Trophoblast cell (in vitro differentiated cells and primary cell): ENCODE results near the gene UBE2E1.

Source experiments
- DNase-seq, 2 donors: peaks; one replicate each; pipeline ENCODE4 v3.0.0-alpha.2; 2016
- H2AFZ ChIP-seq: 2 replicates; pipeline ENCODE4 v1.6.1; 2013; ENCODE audit warnings: low read length, moderate library complexity, mild to moderate bottlenecking; ENCODE audit not compliant: insufficient read depth, poor library complexity
- H2AK5ac ChIP-seq: 2 replicates; pipeline ENCODE4 v1.6.1; 2013; ENCODE audit warnings: mild to moderate bottlenecking, low read length
- H2BK120ac ChIP-seq: 2 replicates; pipeline ENCODE4 v1.6.1; 2013; ENCODE audit warnings: low read length, mild to moderate bottlenecking, moderate library complexity; ENCODE audit not compliant: insufficient read depth, poor library complexity
- H2BK12ac ChIP-seq: 2 replicates; pipeline ENCODE4 v1.6.1; 2013; ENCODE audit warnings: mild to moderate bottlenecking, low read length, moderate library complexity
- H2BK5ac ChIP-seq: 2 replicates; pipeline ENCODE4 v1.6.1; 2013; ENCODE audit warnings: low read length, low read depth, moderate library complexity, mild to moderate bottlenecking; ENCODE audit not compliant: poor library complexity
- H3K14ac ChIP-seq: 2 replicates; pipeline ENCODE4 v1.6.1; 2013; ENCODE audit warnings: mild to moderate bottlenecking, low read length
- H3K18ac ChIP-seq: 2 replicates; pipeline ENCODE4 v1.6.1; 2013; ENCODE audit warnings: mild to moderate bottlenecking, low read length
- H3K23ac ChIP-seq: 2 replicates; pipeline ENCODE4 v1.6.1; 2013; ENCODE audit warnings: low read length
- H3K27ac ChIP-seq: 2 replicates; pipeline ENCODE4 v1.5.1; 2013; ENCODE audit warnings: low read depth, mild to moderate bottlenecking, inconsistent platforms, low read length, moderate library complexity
- H3K27me3 ChIP-seq: 2 replicates; pipeline ENCODE4 v1.6.1; 2013; ENCODE audit warnings: inconsistent platforms, mild to moderate bottlenecking, low read length, moderate library complexity; ENCODE audit not compliant: insufficient read depth
- H3K36me3 ChIP-seq, 2 experiments: 1 replicate in 1 of 2; 2 replicates in 1 of 2; pipeline ENCODE4 v1.6.1; 2013; ENCODE audit warnings: low read length in 2 of 2, mild to moderate bottlenecking in 2 of 2, moderate library complexity in 1 of 2; ENCODE audit not compliant: insufficient read depth in 2 of 2, control insufficient read depth in 1 of 2
- H3K4ac ChIP-seq: 2 replicates; pipeline ENCODE4 v1.6.1; 2013; ENCODE audit warnings: low read depth, mild to moderate bottlenecking, low read length, moderate library complexity
- H3K4me1 ChIP-seq, 2 experiments: 1 replicate in 1 of 2; 2 replicates in 1 of 2; pipeline ENCODE4 v1.6.1; 2013; ENCODE audit warnings: low read length in 2 of 2, mild to moderate bottlenecking in 2 of 2, moderate library complexity in 1 of 2; ENCODE audit not compliant: insufficient read depth in 2 of 2, control insufficient read depth in 1 of 2
- H3K4me2 ChIP-seq: 2 replicates; pipeline ENCODE4 v1.6.1; 2013; ENCODE audit warnings: inconsistent platforms, mild to moderate bottlenecking, low read length, moderate library complexity
- H3K4me3 ChIP-seq: 2 replicates; pipeline ENCODE4 v1.5.1; 2013; ENCODE audit warnings: mild to moderate bottlenecking, low read depth, low read length, inconsistent platforms
- H3K79me1 ChIP-seq: one replicate; pipeline ENCODE4 v1.6.1; 2013; ENCODE audit warnings: low read length
- H3K79me2 ChIP-seq: 2 replicates; pipeline ENCODE4 v1.6.1; 2013; ENCODE audit warnings: low read length, mild to moderate bottlenecking; ENCODE audit not compliant: control insufficient read depth, insufficient read depth, poor library complexity
- H3K9ac ChIP-seq: 2 replicates; pipeline ENCODE4 v1.6.1; 2013; ENCODE audit warnings: mild to moderate bottlenecking, low read length
- H3K9me3 ChIP-seq: 2 replicates; pipeline ENCODE4 v1.6.1; 2013; ENCODE audit warnings: low read depth, mild to moderate bottlenecking, control low read depth, inconsistent platforms, low read length; ENCODE audit not compliant: insufficient read depth
- H4K12ac ChIP-seq: 2 replicates; pipeline ENCODE4 v1.6.1; 2013; ENCODE audit warnings: low read depth, mild to moderate bottlenecking, low read length, moderate library complexity
- H4K8ac ChIP-seq: 2 replicates; pipeline ENCODE4 v1.6.1; 2013; ENCODE audit warnings: low read depth, mild to moderate bottlenecking, low read length, moderate library complexity
- H4K91ac ChIP-seq: one replicate; pipeline ENCODE4 v1.6.1; 2013; ENCODE audit warnings: low read depth, mild to moderate bottlenecking, low read length, moderate library complexity
- WGBS: extraction: QIAGEN DNeasy Blood & Tissue Kit; methylation state at CpG from one replicate; pipeline ENCODE4 v1.1.7; 2013; ENCODE audit warnings: missing lambda C conversion rate; ENCODE audit not compliant: insufficient read length, insufficient coverage; ENCODE audit errors: extremely low coverage; 5-methylcytosine and 5-hydroxymethylcytosine counted together

UBE2E1 gene

DNA sequence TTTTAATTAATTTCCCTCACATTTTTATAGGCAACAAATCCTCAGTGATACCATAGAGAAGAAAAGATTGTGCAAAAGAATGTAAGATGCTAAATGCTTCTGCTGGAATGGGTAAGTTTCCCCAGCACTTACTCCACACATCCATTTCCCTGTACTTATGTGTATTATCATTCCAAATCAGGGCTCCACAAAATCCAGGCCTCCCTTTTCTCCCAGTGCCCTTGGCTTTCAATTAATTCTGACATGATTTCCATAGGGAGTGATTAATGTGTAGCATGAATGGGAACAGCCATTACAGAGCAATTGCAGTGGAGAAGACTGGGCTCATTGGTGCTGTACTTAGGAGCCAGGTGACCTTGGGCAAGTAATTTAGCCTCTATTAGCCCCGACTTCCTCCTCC lies 41.3 kb upstream of the UBE2E1 start:
- Histone ChIP-seq H2BK12ac (no peak overlapping the region), H3K27ac (no peak overlapping the region), H3K9ac (no peak overlapping the region), H2BK5ac (no peak overlapping the region), H3K18ac (no peak overlapping the region), H3K4me3 (no peak overlapping the region), H2AK5ac (no peak overlapping the region), H3K23ac (no peak overlapping the region), H3K4me1 (no peaks in the 10 kb centered on the region), H2BK120ac (no peak overlapping the region), H4K91ac (no peak overlapping the region), H4K12ac (no peak overlapping the region), H3K9me3 (no peaks in the 10 kb centered on the region), H3K4ac (no peak overlapping the region), H3K14ac (no peak overlapping the region), H3K36me3 (no peaks in the 10 kb centered on the region), H3K79me1 (no peaks in the 10 kb centered on the region), H4K8ac (no peak overlapping the region), H2AFZ (no peak overlapping the region), H3K4me2 (no peak overlapping the region), H3K27me3 (no peaks in the 10 kb centered on the region), H3K79me2 (no peaks in the 10 kb centered on the region)
- no peak for DNase-seq
- no CpG with 5 or more reads among the region's 1 CpG for WGBS

DNA sequence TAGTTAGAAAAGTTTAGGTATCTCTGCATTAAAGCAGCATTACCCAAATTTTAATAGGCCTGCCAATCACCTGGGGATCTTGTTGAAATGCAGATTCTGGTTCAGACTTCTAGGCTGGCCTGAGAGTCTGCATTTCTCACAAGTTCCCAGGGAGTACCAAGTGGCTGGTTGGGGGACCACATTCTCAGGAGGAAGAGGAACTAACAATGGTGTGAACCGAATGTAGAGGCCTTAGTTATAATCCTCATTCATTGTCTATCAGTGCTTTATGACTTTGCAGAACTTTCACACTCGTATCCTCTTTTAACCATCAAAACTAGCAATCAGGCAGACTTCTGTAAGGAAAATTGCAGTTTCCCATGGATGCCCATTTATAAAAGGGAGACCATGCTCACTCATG lies 38.2 kb upstream of the UBE2E1 start:
- no peak overlapping the region for H3K4me2 ChIP-seq
- H3K23ac ChIP-seq: no peak overlapping the region
- no peak overlapping the region for H3K4ac ChIP-seq
- no peak overlapping the region for H4K8ac ChIP-seq
- no peak overlapping the region for H4K12ac ChIP-seq
- no peaks in the 10 kb centered on the region for H3K36me3 ChIP-seq
- no peak overlapping the region for H2BK120ac ChIP-seq
- no peak overlapping the region for H3K27ac ChIP-seq
- H3K4me1 ChIP-seq: no peaks in the 10 kb centered on the region
- H2AFZ ChIP-seq: no peak overlapping the region
- H3K79me2 ChIP-seq: no peaks in the 10 kb centered on the region
- no peak for DNase-seq
- H4K91ac ChIP-seq: no peak overlapping the region
- H2BK5ac ChIP-seq: no peak overlapping the region
- H3K27me3 ChIP-seq: no peaks in the 10 kb centered on the region
- no peak overlapping the region for H3K14ac ChIP-seq
- no peaks in the 10 kb centered on the region for H3K9me3 ChIP-seq
- no peak overlapping the region for H2AK5ac ChIP-seq
- no peak overlapping the region for H2BK12ac ChIP-seq
- WGBS: no CpG with 5 or more reads among the region's 2 CpGs
- no peak overlapping the region for H3K4me3 ChIP-seq
- no peaks in the 10 kb centered on the region for H3K79me1 ChIP-seq
- no peak overlapping the region for H3K18ac ChIP-seq
- no peak overlapping the region for H3K9ac ChIP-seq

DNA sequence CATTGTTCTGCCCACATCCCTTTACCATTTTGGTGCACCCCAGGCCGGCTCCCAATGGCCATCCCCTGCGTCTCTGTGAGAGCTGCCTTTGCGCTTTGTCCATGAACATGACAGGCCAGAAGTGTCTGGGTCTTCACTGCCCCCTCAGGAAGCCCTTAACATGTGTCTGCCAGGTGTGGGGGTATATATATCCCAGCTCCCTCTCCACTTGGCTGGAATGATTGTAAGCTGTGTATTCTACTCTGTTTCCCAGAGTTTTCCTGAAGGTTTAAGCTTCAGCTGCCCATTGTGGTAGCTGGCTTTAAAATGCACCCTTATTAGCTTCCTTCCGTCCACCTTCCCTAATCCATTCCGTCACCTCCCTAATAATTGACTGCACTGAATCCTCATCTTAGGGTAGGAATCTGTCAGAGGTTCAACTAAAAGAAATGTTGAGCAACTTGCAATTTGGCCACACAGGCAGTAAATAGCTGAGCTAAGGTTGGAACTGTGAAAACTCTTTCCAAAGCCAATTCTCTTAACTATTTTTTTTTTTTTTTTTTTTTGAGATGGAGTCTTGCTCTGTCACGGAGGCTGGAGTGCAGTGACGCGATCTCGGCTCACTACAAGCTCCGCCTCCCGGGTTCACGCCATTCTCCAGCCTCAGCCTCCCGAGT lies 30.4 kb upstream of the UBE2E1 start:
- Histone ChIP-seq H3K4me1 (no peaks in the 10 kb centered on the region), H3K14ac (no peak overlapping the region), H3K36me3 (no peaks in the 10 kb centered on the region), H3K4me2 (no peak overlapping the region), H3K18ac (no peak overlapping the region), H3K79me2 (no peaks in the 10 kb centered on the region), H4K12ac (no peak overlapping the region), H2AFZ (no peak overlapping the region), H3K4me3 (no peak overlapping the region), H2BK12ac (no peak overlapping the region), H3K9ac (no peak overlapping the region), H3K27me3 (no peaks in the 10 kb centered on the region), H4K91ac (no peak overlapping the region), H3K27ac (no peak overlapping the region), H2BK5ac (no peak overlapping the region), H3K79me1 (no peaks in the 10 kb centered on the region), H3K23ac (no peak overlapping the region), H4K8ac (no peak overlapping the region), H2AK5ac (no peak overlapping the region), H3K9me3 (no peaks in the 10 kb centered on the region), H2BK120ac (no peak overlapping the region), H3K4ac (no peak overlapping the region)
- no CpG with 5 or more reads among the region's 13 CpGs for WGBS
- no peak for DNase-seq

DNA sequence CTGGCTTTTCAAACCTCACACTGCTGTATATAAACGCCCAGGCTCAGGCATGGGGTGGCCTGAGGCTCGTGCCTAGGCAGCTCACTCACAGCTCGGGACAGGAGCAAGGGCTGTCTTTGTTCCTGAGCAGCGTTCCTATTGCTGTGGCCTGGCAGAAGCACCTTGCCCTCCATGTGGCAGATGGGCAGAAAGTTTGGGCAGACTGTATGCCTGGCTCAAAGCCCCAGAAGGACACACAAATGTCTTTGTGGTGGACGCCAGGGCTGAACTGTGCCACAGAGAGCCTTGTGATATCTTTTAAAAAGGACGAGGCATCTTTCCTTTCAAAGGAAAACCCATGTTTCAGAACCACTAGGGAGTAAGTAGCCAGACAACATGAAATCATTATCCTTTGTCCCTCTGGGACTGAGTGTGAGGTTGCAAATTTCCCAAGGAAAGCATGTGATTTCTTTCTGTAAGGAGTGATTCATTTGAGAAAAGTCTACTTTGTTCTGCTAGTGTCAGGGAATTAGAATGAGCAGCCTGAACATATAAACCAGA lies 29.3 kb upstream of the UBE2E1 start:
- Histone ChIP-seq H3K4ac (no peak overlapping the region), H3K27ac (no peak overlapping the region), H4K12ac (no peak overlapping the region), H3K9me3 (no peaks in the 10 kb centered on the region), H2AK5ac (no peak overlapping the region), H3K14ac (no peak overlapping the region), H2BK120ac (no peak overlapping the region), H3K27me3 (no peaks in the 10 kb centered on the region), H3K23ac (no peak overlapping the region), H3K18ac (no peak overlapping the region), H2AFZ (no peak overlapping the region), H3K4me2 (no peak overlapping the region), H4K8ac (no peak overlapping the region), H3K79me1 (no peaks in the 10 kb centered on the region), H4K91ac (no peak overlapping the region), H3K9ac (no peak overlapping the region), H3K4me1 (no peaks in the 10 kb centered on the region), H3K4me3 (no peak overlapping the region), H3K79me2 (no peaks in the 10 kb centered on the region), H2BK12ac (no peak overlapping the region), H2BK5ac (no peak overlapping the region), H3K36me3 (no peaks in the 10 kb centered on the region)
- DNase-seq: peak in 1 of 2 donors; percentile 13
- no CpG with 5 or more reads among the region's 6 CpGs for WGBS
